ENCODE data around the gene VSTM4.
A peak's percentile ranks its signal among the peaks of the same experiment; 100 is the strongest.

The VSTM4 gene

GRCh38 chr10:49115015-49115795, at the start of gene VSTM4:
Gene VSTM4, minus strand, starts transcription at chr10:49115522. Its CDS starts 37 bp downstream, at chr10:49115485.
- no peak for DNase-seq (ENCODE audit: low read depth in 1 of 2, low spot score in 1 of 2)

GRCh38 chr10:49164559-49165188, 49.4 kb upstream of the VSTM4 start:
- peak in 1 of 2 donors; percentile 10 for DNase-seq (ENCODE audit: low read depth in 1 of 2, low spot score in 1 of 2)

GRCh38 chr10:49163741-49164140, 48.4 kb upstream of the VSTM4 start:
- DNase-seq (ENCODE audit: low read depth in 1 of 2, low spot score in 1 of 2) = no peak

- no peak for DNase-seq (ENCODE audit: low read depth in 1 of 2, low spot score in 1 of 2)
These were observed 47.5 kb upstream of the VSTM4 start for GRCh38 chr10:49162761-49163310.

GRCh38 chr10:49162063-49162462, 46.7 kb upstream of the VSTM4 start:
- no peak for DNase-seq (ENCODE audit: low read depth in 1 of 2, low spot score in 1 of 2)

- DNase-seq (ENCODE audit: low read depth in 1 of 2, low spot score in 1 of 2) = no peak
These were observed 46.2 kb upstream of the VSTM4 start for GRCh38 chr10:49161411-49161997.

- DNase-seq (ENCODE audit: low read depth in 1 of 2, low spot score in 1 of 2) = no peak
These were observed 45.5 kb upstream of the VSTM4 start for GRCh38 chr10:49160814-49161213.

- no peak for DNase-seq (ENCODE audit: low read depth in 1 of 2, low spot score in 1 of 2)
These were observed 44.8 kb upstream of the VSTM4 start for GRCh38 chr10:49160110-49160509.

GRCh38 chr10:49158915-49159314, 43.6 kb upstream of the VSTM4 start:
- DNase-seq (ENCODE audit: low read depth in 1 of 2, low spot score in 1 of 2) = no peak

- no peak for DNase-seq (ENCODE audit: low read depth in 1 of 2, low spot score in 1 of 2)
These were observed 43.1 kb upstream of the VSTM4 start for GRCh38 chr10:49158404-49158803.

- no peak for DNase-seq (ENCODE audit: low read depth in 1 of 2, low spot score in 1 of 2)
These were observed 41.9 kb upstream of the VSTM4 start for GRCh38 chr10:49157229-49157628.

GRCh38 chr10:49154641-49155040, 39.3 kb upstream of the VSTM4 start:
- no peak for DNase-seq (ENCODE audit: low read depth in 1 of 2, low spot score in 1 of 2)

- DNase-seq (ENCODE audit: low read depth in 1 of 2, low spot score in 1 of 2) = no peak
These were observed 38.6 kb upstream of the VSTM4 start for GRCh38 chr10:49153971-49154370.

- no peak for DNase-seq (ENCODE audit: low read depth in 1 of 2, low spot score in 1 of 2)
These were observed 37.8 kb upstream of the VSTM4 start for GRCh38 chr10:49153115-49153514.

GRCh38 chr10:49152663-49153062, 37.3 kb upstream of the VSTM4 start:
- no peak for DNase-seq (ENCODE audit: low read depth in 1 of 2, low spot score in 1 of 2)

- DNase-seq (ENCODE audit: low read depth in 1 of 2, low spot score in 1 of 2) = no peak
These were observed 36.7 kb upstream of the VSTM4 start for GRCh38 chr10:49152037-49152436.

- no peak for DNase-seq (ENCODE audit: low read depth in 1 of 2, low spot score in 1 of 2)
These were observed 36.2 kb upstream of the VSTM4 start for GRCh38 chr10:49151481-49151880.

- no peak for DNase-seq (ENCODE audit: low read depth in 1 of 2, low spot score in 1 of 2)
These were observed 35.7 kb upstream of the VSTM4 start for GRCh38 chr10:49151025-49151445.

- DNase-seq (ENCODE audit: low read depth in 1 of 2, low spot score in 1 of 2) = no peak
These were observed 35.1 kb upstream of the VSTM4 start for GRCh38 chr10:49150426-49150825.

- DNase-seq (ENCODE audit: low read depth in 1 of 2, low spot score in 1 of 2) = no peak
These were observed 34.6 kb upstream of the VSTM4 start for GRCh38 chr10:49149881-49150280.

- DNase-seq (ENCODE audit: low read depth in 1 of 2, low spot score in 1 of 2) = no peak
These were observed 28.9 kb upstream of the VSTM4 start for GRCh38 chr10:49144058-49144720.

Measured in activated CD4-positive, alpha-beta T cell treated with anti-CD3 and anti-CD28 coated beads, Interleukin-2, amount 50 U/mL, for 24 hours (primary cell).